Right atrium auricular region (tissue), 2 donors: Measurements from ENCODE around the gene CAMK4. TPM values are rescaled to one million over a fixed set of nuclear protein-coding genes. Genes with fewer than 3 reads are reported as not detected.

Experiments used
- DNase-seq: peaks from one replicate; pipeline ENCODE4 v3.0.0-alpha.2; 2019; ENCODE audit warnings: low spot score
- H3K27ac ChIP-seq, 2 donors: fragments of 200-600 bp; sonication (generic); 1 replicate in 1 of 2; 2 replicates in 1 of 2; pipeline ENCODE4 v1.5.1; 2016 to 2019
- H3K27me3 ChIP-seq, 2 donors: fragments of 200-600 bp; sonication (generic); one replicate each; pipeline versions ENCODE4 v1.5.1 to v1.6.0; 2017 to 2019
- H3K36me3 ChIP-seq: fragments of 200-600 bp; sonication (generic); one replicate; pipeline ENCODE4 v1.5.1; 2016
- H3K4me1 ChIP-seq, 2 donors: fragments of 200-600 bp; sonication (generic); one replicate each; pipeline versions ENCODE4 v1.5.1 to v1.6.0; 2017 to 2019
- H3K4me3 ChIP-seq, 2 donors: fragments of 200-600 bp; sonication (generic); 1 replicate in 1 of 2; 2 replicates in 1 of 2; pipeline ENCODE4 v1.5.1; 2017 to 2019; ENCODE audit warnings: mild to moderate bottlenecking in 1 of 2, moderate library complexity in 1 of 2
- H3K9me3 ChIP-seq, 2 donors: fragments of 200-600 bp; sonication (generic); one replicate each; pipeline ENCODE4 v1.5.1; 2019
- total RNA-seq, 2 donors: library from RNA; depleted of rRNA; stranded (reverse); fragments of >200 nt; gene quantifications; one replicate each; pipeline ENCODE4 v1.1.0, GENCODE V29; 2016
- TF ChIP-seq, protein P1 (sequence below), 2 donors: fragments of 200-600 bp; sonication (generic); IDR thresholded peaks; one replicate each; pipeline ENCODE4 v1.5.1; 2019; ENCODE audit warnings: antibody characterized with exemption in 2 of 2

CAMK4 gene
- total RNA-seq, 2 donors from 2014 or later, result 0.11 to 0.67 TPM

DNA sequence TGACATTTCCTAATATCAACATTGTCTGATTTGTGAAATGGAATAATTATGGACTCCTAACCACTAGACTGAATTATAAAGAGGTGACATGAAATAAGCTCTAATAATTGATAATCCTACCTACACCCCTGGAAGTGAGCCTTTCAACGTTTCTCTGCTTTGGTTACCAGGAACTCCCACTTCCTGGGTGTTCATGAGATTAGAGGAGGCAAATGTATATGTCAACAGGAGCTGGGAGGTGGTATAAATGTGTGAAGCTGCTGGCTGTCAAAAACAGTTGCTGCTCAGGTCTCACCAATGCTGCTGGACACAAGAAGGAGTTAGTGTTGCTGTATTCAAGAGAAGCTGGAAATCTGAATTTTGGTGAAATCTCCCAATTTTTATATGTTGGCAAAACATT lies 96.8 kb downstream of the CAMK4 start:
- H3K36me3 ChIP-seq, result no peaks in the 10 kb centered on the region
- no peak overlapping the region for H3K4me3 ChIP-seq
- H3K27ac ChIP-seq, result no peak overlapping the region
- no peak for DNase-seq
- TF ChIP-seq, protein P1, sequence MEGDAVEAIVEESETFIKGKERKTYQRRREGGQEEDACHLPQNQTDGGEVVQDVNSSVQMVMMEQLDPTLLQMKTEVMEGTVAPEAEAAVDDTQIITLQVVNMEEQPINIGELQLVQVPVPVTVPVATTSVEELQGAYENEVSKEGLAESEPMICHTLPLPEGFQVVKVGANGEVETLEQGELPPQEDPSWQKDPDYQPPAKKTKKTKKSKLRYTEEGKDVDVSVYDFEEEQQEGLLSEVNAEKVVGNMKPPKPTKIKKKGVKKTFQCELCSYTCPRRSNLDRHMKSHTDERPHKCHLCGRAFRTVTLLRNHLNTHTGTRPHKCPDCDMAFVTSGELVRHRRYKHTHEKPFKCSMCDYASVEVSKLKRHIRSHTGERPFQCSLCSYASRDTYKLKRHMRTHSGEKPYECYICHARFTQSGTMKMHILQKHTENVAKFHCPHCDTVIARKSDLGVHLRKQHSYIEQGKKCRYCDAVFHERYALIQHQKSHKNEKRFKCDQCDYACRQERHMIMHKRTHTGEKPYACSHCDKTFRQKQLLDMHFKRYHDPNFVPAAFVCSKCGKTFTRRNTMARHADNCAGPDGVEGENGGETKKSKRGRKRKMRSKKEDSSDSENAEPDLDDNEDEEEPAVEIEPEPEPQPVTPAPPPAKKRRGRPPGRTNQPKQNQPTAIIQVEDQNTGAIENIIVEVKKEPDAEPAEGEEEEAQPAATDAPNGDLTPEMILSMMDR (IDR thresholded peaks at IDR 0.05), result no peak
- H3K4me1 ChIP-seq, result no peaks in the 10 kb centered on the region
- H3K9me3 ChIP-seq, result no peaks in the 10 kb centered on the region
- no peaks in the 10 kb centered on the region for H3K27me3 ChIP-seq

DNA sequence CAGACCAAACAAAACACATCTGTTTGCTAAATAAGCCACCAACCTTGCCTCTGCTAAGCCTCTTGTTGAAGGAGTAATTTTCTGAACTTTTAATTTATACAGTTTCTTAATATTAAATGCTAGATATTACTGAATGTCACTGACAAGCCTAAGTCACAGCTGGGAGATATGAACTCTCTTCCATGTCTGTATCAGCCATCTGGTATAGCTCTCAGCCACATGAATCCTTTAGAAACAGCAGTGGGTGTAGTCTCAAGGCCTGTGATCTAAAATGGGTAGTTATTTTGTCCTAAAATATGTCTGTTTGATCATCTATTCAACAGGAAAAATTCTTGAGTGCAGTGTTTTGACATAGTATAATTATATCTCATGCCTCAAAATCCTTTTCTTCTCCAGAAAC lies 97.2 kb downstream of the CAMK4 start:
- no peaks in the 10 kb centered on the region for H3K9me3 ChIP-seq
- H3K36me3 ChIP-seq, result no peaks in the 10 kb centered on the region
- H3K4me1 ChIP-seq, result no peaks in the 10 kb centered on the region
- no peaks in the 10 kb centered on the region for H3K27me3 ChIP-seq
- no peak overlapping the region for H3K4me3 ChIP-seq
- DNase-seq, result no peak
- TF ChIP-seq, protein P1 (IDR thresholded peaks at IDR 0.05), result no peak
- H3K27ac ChIP-seq, result no peak overlapping the region

DNA sequence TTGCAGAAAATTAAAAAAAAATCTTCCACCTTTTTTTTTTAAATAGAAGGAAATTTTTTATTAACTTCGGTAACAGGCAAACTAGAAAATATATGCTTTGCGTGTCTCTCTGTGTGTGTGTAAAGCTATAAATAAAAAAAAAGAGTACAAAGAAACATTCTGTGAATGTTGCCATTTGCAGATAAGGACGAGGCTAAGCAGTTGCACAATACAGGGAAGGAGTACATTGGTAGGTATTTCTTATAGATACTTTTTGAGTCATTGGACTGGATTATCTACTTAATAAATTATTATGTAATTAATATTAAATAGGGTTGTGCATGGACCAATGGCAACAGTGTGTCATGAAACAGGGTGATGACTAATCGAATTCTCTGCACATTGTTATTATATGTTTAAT lies 102.4 kb downstream of the CAMK4 start:
- DNase-seq, result no peak
- TF ChIP-seq, protein P1 (IDR thresholded peaks at IDR 0.05), result no peak
- H3K4me1 ChIP-seq, result no peaks in the 10 kb centered on the region
- no peak overlapping the region for H3K4me3 ChIP-seq
- no peaks in the 10 kb centered on the region for H3K36me3 ChIP-seq
- H3K27ac ChIP-seq, result no peak overlapping the region
- no peaks in the 10 kb centered on the region for H3K27me3 ChIP-seq
- peaks cover 0 to 10% of the 10 kb centered on the region in 2 donors for H3K9me3 ChIP-seq

DNA sequence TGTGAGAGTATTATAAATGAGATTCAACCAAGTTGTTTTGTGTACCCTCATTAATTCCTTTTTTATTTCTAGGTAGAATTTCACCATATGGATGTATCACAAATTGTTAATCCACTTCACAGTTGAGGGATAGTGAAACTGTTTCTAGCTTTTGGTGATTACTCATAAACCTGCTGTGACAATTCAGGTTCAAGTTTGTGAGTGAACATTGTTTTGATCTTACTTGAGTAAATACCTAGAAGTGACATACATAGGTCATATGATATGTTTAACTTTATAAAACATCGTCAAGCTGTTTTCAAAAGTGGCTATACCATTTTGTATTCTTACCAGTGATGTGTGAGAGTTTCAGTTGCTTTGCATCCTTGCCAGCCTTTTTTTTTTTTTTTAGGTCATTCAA lies 112.9 kb downstream of the CAMK4 start:
- no peak for DNase-seq
- H3K27ac ChIP-seq, result no peak overlapping the region
- TF ChIP-seq, protein P1 (IDR thresholded peaks at IDR 0.05), result no peak
- H3K9me3 ChIP-seq, result no peaks in the 10 kb centered on the region
- no peaks in the 10 kb centered on the region for H3K36me3 ChIP-seq
- H3K4me1 ChIP-seq, result no peaks in the 10 kb centered on the region
- no peak overlapping the region for H3K4me3 ChIP-seq
- H3K27me3 ChIP-seq, result no peaks in the 10 kb centered on the region

DNA sequence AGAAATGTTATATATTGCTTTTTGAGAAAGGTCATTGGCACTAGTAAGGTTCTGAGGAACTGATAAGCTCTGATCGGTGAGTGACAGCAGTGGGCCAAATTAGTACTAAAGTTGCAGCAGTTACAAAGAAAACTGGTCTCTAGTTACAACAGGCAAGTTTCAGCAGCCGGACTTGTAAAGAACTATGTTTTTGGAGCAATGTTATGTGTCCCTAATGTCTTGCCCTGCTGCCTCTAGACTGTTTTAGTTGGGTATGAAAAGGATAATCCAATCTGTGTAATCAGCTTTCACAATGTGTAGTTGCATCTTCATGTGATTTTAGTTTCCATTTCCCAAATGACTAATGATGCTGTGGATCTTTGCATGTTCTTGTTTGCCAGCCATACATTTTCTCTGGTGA lies 113.5 kb downstream of the CAMK4 start:
- DNase-seq, result no peak
- Histone ChIP-seq H3K4me1 (no peaks in the 10 kb centered on the region), H3K36me3 (no peaks in the 10 kb centered on the region), H3K27me3 (no peaks in the 10 kb centered on the region), H3K27ac (no peak overlapping the region), H3K4me3 (no peak overlapping the region), H3K9me3 (no peaks in the 10 kb centered on the region)
- TF ChIP-seq, protein P1 (IDR thresholded peaks at IDR 0.05), result no peak

DNA sequence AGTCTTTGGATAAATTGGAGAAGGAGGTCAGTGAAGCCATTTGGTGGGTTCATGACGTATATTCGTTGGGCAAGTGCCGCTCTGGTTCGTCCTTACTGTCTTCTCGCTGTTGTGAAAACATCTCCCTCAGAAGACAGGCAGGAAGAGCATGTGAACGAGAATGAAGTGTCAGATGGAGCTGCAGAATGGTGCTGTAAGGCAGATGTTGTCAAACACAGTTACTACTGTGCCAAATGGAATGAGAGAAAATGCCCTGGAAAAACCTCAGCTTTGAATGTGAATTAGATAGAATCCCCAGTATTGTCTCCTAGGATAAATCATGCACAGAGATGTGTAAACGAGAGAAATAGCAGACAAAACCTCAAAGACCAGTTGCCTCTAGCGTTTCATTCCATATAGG lies 121.5 kb downstream of the CAMK4 start:
- Histone ChIP-seq H3K9me3 (no peaks in the 10 kb centered on the region), H3K27ac (no peak overlapping the region), H3K27me3 (no peaks in the 10 kb centered on the region), H3K4me1 (no peaks in the 10 kb centered on the region), H3K4me3 (no peak overlapping the region), H3K36me3 (no peaks in the 10 kb centered on the region)
- DNase-seq, result no peak
- TF ChIP-seq, protein P1 (IDR thresholded peaks at IDR 0.05), result no peak
